ENCODE results near the gene ZNF543.
"Not testable (repeated sequence)": the region's sequence is repeated elsewhere in the genome, so short reads cannot be mapped to it uniquely, and the experiment has no call there.

ZNF543 gene

GRCh38 chr19:57362997-57363687, 42.9 kb downstream of the ZNF543 start, which contains the start of the genes TRAPPC2B and ZNF547:
Gene TRAPPC2B (plus strand): TSS chr19:57363551. CDS start chr19:57364834, 1,283 bp downstream.
Gene ZNF547 (plus strand): TSS chr19:57363551. CDS start chr19:57368556, 5,005 bp downstream.
- H3K4me3 ChIP-seq (ENCODE audit: low read depth, low read length): peak within 1 kb of the TSS; percentile 78
- TF ChIP-seq, protein P1, sequence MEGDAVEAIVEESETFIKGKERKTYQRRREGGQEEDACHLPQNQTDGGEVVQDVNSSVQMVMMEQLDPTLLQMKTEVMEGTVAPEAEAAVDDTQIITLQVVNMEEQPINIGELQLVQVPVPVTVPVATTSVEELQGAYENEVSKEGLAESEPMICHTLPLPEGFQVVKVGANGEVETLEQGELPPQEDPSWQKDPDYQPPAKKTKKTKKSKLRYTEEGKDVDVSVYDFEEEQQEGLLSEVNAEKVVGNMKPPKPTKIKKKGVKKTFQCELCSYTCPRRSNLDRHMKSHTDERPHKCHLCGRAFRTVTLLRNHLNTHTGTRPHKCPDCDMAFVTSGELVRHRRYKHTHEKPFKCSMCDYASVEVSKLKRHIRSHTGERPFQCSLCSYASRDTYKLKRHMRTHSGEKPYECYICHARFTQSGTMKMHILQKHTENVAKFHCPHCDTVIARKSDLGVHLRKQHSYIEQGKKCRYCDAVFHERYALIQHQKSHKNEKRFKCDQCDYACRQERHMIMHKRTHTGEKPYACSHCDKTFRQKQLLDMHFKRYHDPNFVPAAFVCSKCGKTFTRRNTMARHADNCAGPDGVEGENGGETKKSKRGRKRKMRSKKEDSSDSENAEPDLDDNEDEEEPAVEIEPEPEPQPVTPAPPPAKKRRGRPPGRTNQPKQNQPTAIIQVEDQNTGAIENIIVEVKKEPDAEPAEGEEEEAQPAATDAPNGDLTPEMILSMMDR (IDR thresholded peaks at IDR 0.05; ENCODE audit: borderline replicate concordance, insufficient read depth, low read depth, low read length): no peak

GRCh38 chr19:57363688-57364181, 43.5 kb downstream of the ZNF543 start:
- H3K4me3 ChIP-seq (ENCODE audit: low read depth, low read length): peak overlapping the region; percentile 78
- TF ChIP-seq, protein P1 (IDR thresholded peaks at IDR 0.05; ENCODE audit: borderline replicate concordance, insufficient read depth, low read depth, low read length): no peak

DNA sequence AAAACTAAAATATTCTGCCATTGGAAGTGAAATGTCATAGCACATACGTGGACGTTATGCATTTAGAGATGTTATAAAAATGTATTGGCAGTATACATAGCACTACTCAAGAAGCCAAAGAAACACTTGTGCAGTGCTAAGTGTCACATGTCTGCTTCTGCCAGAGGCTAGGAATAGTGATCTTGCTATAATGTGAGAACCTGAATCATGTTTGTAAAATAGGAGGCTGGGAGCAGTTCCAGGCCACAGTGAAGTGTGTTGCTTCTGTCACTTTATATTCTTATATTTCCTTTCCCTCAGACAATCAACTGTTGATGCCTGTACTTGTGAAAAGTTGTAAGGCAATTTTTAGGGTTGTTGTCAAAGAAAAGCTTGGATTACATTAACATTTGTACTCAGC, 46.5 kb downstream of the ZNF543 start:
- no peak overlapping the region for H3K4me3 ChIP-seq (ENCODE audit: low read depth, low read length)
- TF ChIP-seq, protein P1 (IDR thresholded peaks at IDR 0.05; ENCODE audit: borderline replicate concordance, insufficient read depth, low read depth, low read length): no peak

DNA sequence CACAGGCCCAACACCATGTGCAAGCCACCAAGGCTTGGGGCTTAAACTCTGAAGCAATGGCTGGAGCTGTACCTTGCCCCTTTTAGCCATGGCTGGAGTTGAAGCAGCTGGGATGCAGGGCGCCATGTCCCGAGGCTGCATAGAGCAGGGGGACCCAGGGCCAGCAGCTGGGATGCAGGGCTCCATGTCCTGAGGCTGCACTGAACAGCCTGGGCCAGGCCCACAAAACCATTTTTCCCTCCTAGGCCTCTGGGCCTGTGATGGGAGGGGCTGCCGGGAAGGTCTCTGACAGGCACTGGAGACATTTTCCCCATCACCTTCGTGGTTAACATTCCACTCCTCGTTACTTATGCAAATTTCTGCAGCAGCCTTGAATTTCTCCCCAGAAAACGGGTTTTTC, 53.9 kb downstream of the ZNF543 start:
- H3K4me3 ChIP-seq (ENCODE audit: low read depth, low read length): no peak overlapping the region
- TF ChIP-seq, protein P1 (IDR thresholded peaks at IDR 0.05; ENCODE audit: borderline replicate concordance, insufficient read depth, low read depth, low read length): no peak

DNA sequence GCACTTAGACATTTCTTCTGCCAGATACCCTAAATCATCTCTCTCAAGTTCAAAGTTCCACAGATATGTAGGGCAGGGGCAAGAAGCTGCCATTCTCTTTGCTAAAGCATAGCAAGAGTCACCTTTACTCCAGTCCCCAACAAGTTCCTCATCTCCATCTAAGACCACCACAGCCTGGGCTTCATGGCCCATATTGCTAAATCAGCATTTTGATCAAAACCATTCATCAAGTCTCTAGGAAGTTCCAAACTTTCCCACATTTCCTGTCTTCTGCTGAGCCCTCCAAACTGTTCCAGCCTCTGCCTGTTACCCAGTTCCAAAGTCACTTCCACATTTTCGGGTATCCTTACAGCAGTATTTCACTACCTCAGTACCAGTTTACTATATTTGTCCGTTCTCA, 54.4 kb downstream of the ZNF543 start:
- H3K4me3 ChIP-seq (ENCODE audit: low read depth, low read length): not testable (repeated sequence)

GRCh38 chr19:57376151-57376550, 55.9 kb downstream of the ZNF543 start:
- TF ChIP-seq, protein P1 (IDR thresholded peaks at IDR 0.05; ENCODE audit: borderline replicate concordance, insufficient read depth, low read depth, low read length): no peak

GRCh38 chr19:57377498-57378146, 57.4 kb downstream of the ZNF543 start:
- TF ChIP-seq, protein P1 (IDR thresholded peaks at IDR 0.05; ENCODE audit: borderline replicate concordance, insufficient read depth, low read depth, low read length): no peak
- H3K4me3 ChIP-seq (ENCODE audit: low read depth, low read length): no peak overlapping the region

More at GRCh38 chr19:57376151-57376550, 55.9 kb downstream of the ZNF543 start:
- H3K4me3 ChIP-seq (ENCODE audit: low read depth, low read length): no peak overlapping the region
